Stimulated activated CD8-positive, alpha-beta memory T cell treated with anti-CD3 and anti-CD28 coated beads, Interleukin-4, amount 100 ng/mL, for 48 hours (primary cell): ENCODE results near the gene NCKAP1.
"Not testable (repeated sequence)": the region's sequence is repeated elsewhere in the genome, so short reads cannot be mapped to it uniquely, and the experiment has no call there.

ENCODE experiments used
- DNase-seq: peaks from one replicate; pipeline ENCODE4 v3.0.0-alpha.2; 2020

The NCKAP1 gene

DNA sequence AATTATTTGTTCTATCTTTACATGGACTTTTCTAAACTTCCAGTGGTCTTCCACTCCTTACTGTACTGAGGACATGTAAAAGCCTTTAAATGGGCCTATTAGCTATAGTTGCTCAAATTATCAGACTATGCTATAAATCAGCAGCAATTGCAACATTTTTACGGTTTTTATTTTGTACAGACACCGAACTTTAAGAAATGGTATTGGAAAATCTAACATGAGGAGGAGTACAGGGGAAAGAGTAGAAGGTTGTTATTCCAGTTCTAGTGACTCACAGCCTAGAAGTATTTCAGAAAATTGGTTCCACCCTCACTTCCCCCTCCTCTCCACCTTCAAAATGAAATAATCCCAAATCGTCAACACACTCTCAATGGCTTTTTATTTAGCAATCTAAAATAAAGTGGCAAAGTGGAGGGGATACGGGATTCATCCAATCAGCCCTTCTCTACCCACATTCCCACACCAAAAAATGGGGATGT, 1.1 kb downstream of the NCKAP1 start:
- DNase-seq = no peak

GRCh38 chr2:183035954-183036669, 2.1 kb downstream of the NCKAP1 start:
- no peak for DNase-seq

DNA sequence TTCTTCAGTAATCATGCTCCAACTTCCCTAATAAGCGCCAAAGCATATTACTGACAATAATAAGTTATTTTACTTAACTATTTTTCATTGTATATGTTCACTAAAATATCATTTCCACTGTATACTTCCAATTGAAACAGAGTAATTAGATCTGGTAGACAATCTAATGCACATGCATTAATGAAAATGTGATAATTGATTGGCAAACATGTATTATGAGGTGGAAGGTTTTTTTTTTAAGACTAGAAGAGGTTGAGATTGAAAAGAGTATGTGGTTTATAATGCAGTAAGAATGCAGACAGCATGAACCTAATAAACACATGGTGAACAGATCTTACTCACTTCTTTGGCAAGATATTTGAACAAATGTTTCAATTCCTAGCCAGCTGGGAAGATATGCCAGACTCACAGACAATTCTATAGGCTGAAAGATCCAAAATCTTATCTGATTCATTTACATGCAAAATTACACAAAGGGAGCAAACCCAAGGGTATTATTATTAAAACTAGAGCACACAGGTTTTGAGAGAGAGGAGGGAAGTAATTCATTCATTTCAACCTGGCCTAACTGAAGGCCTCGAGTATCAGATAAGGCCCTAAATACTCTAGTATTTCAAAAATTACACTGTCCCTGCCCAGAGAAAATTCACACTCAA, 2.8 kb downstream of the NCKAP1 start:
- DNase-seq = no peak

DNA sequence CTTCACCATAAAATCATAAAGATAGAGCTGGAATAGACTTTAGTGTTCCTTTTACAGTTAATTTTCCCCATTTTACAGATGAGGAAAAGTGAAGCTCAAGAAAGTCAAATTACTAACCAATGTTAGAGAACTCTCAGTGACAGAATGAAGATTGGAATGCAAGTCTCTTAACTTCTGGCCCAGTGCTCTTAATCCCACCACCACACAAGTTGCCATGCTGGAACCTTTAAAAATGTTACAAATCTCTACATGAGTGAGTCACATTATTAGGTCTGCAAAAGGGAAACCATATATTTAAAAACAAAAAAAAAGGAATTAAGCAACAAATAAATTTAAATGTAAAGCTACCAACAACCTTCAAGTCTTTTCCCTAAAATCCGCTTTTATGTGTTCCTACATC, 3.5 kb downstream of the NCKAP1 start:
- DNase-seq = no peak

GRCh38 chr2:183033951-183034350, 4.3 kb downstream of the NCKAP1 start:
- no peak for DNase-seq

DNA sequence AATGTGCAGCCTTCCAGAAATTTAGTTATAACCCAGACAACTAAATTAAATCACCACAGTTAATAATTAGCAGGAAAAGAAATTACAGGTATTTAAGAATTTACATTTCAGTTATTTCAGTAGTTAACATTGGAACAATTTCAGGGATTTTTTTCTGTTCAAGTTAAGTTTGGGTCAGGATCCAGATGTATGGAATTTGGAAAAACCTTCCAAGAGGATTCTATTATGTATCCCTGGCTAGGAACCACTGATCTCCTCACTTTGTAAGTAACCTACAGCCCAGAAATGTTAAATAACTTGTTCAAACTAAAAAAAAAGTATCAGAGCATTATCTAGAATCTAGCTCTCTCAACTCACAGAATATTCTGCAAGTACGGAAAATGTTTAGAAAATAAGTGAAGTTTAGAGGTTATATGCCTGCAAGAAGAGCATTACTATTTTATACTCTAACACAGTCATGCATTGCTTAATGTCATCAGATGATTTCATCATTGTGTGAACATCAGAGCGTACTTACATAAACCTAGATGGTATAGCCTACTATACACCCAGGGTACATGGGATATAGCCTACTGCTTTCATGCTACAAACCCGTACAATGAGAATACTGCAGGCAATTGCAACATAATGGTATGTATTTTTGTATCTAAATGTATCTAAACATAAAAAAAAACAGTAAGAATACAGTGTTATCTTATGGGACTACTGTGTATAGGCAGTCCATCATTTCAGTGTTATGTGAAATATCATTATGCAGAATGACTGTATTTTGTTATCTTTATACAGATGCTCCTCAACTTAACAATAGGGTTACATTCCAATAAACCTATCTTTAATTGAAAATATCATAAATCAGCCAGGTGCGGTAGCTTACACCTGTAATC, 6.1 kb downstream of the NCKAP1 start:
- no peak for DNase-seq

DNA sequence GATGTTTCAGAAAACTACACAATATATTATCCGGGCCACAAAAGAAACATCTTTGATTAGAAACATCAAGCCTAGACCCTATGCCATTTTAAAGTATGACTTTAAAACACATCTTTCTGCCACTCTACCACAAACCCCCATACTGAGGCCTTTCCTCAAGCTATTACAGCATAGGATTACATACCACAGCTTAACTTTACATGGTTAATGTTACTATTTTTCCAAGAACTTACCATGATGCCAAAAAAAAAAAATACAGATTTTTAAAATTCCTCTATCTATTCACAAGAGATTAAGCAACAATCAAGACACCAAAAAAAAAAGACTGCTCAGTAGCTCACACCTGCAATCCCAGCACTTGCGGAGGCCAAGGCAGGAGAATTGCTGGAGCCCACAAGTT, 9.0 kb downstream of the NCKAP1 start:
- no peak for DNase-seq

- DNase-seq = no peak
Measured at GRCh38 chr2:183028108-183028507, 10.1 kb downstream of the NCKAP1 start.

DNA sequence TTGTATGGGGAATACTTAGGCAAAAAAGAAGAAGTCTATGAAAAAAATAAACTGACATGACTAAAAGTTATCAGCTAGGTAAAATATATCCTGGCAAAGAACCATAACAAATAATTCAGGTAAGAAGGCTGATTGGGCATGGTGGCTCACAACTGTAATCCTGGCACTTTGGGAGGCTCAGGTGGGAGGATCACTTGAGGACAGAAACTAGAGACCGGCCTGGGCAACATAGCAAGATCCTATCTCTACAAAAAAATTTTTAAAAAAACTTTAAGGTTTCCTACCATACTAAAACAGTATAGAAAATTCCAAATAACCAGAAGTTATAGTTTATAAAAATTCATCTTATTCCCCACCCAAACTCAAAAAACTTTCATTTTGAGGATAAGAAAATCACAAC, 10.8 kb downstream of the NCKAP1 start:
- DNase-seq = no peak

DNA sequence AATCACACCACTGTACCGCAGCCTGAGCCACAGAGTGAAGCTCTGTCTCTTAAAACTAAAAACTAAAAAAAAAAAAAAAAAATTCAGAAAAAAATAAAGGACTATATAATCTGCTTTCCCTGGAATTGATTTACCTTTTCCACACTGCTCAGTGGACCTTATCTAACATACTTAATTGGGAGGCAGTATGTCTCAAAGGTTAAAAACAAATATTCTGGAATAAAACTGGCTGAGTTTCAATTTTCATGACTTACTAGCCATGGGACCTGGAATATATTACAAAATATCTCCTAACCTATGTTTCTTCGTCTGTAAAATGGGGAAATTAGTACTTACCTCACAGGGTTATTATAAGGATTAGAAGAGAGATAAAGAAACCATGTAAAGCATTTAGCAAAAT, 11.8 kb downstream of the NCKAP1 start:
- DNase-seq = no peak

DNA sequence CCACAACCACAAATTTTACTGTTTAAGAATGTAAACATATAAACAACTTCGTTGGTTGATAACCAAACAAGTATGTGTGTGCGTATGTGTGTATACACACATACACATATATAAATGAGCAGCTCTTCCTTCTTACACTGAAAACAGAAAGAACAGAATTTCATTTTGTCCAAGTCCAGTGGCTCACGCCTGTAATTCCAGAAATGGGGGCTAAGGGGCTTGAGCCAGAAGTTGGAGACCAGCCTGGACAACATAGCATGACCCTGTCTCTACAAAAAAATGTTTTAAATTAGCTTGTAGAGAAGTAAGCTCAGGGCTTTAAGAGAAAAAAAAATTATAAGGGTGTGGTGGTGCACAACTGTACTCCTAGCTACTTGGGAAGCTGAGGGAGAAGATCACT, 12.3 kb downstream of the NCKAP1 start:
- no peak for DNase-seq

DNA sequence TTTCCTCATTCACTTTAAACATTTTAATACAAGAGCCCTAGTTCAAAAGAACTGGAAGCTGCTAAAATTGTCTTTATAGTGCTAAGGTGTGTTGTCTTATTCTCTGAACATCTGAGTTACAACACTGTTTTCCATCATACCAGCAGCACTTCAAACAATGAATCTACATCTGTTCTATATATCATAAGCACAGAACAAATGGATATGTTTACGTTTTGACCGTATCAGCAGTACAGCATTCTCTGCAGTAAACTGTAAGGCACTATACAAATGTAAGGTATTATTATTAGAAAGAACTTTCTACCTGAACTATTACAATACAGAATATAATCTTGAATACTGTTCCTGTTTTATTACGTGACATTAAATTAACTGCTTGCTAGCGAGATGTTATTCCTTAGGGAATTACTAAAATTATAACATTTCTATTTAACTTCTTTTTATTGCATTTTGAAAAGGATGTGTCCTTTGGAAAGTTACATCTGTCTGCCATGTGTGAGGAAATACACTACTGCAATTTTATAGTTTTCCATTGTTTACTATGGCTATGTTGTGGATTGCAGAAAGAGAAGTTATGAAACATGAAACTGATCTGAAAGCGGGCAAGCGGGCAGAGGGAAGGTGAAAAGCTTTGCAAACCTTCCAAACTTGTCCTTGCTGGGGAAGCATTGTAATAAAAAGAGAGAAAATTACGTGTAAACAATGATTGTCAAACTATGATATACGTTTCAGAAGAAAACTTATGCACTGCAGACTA, 13.7 kb downstream of the NCKAP1 start:
- no peak for DNase-seq

- DNase-seq = no peak
Measured at GRCh38 chr2:183022711-183023110, 15.5 kb downstream of the NCKAP1 start.

DNA sequence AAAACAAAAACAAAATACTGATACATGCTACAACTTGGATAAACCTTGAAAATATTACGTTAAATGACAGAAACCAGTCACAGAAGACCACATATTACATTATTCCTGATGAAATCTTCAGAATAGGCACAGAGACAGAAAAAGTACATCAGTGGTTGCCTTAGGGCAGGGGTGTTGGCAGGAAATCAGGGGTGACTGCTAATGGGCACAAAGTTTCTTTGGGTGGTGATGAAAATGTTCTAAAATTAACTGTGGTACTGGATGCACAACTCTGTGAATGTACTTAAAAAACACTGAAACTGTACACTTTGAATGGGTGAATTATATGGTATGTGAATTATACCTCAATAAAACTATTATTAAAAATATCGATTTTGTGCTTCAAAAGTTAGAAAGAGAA, 16.6 kb downstream of the NCKAP1 start:
- no peak for DNase-seq

- DNase-seq = no peak
Measured at GRCh38 chr2:183019718-183020442, 18.4 kb downstream of the NCKAP1 start.

DNA sequence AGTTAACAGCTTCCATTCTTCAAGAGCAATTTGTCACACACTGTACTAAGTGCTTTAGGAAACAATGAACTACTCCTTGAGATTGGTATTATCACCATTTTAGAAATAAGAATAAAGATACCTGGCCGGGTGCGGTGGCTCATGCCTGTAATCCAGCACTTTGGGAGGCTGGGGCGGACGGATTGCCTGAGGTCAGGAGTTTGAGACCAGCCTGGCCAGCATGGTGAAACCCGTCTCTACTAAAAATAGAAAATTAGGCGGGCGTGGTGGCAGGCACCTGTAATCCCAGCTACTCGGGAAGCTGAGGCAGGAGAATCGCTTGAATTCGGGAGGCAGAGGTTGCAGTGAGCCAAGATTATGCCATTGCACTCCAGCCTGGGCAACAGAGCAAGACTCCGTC, 20.4 kb downstream of the NCKAP1 start:
- not testable (repeated sequence) for DNase-seq

GRCh38 chr2:183014005-183014404, 24.3 kb downstream of the NCKAP1 start:
- no peak for DNase-seq

DNA sequence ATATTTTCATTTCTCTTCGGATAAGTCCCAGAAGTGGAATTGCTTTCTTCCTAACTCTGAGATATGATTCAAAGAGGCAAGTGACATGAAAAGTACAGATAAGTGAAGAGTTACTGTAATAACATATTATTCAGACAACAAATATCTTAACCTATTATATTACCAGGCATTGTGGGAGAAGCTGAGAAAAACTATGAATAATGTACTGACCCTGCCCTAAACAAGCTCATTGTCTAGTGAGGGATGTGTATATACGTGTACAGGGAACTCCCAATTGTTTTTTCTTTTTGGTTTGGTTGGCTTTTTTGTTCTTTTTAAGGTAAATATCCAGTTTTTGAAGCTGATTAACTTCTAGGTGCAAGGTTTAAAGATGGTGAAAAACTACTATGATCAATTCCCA, 26.5 kb downstream of the NCKAP1 start:
- no peak for DNase-seq

- DNase-seq = no peak
Measured at GRCh38 chr2:183010112-183010511, 28.1 kb downstream of the NCKAP1 start.

GRCh38 chr2:183009249-183009899, 28.9 kb downstream of the NCKAP1 start:
- no peak for DNase-seq

GRCh38 chr2:183001948-183002347, 36.3 kb downstream of the NCKAP1 start:
- DNase-seq = no peak

GRCh38 chr2:183000846-183001245, 37.4 kb downstream of the NCKAP1 start:
- no peak for DNase-seq
